ELR (cell line): ENCODE data around the gene NFIX.
"Not testable (repeated sequence)": the region's sequence is repeated elsewhere in the genome, so short reads cannot be mapped to it uniquely, and the experiment has no call there.

Experiments
- DNase-seq: peaks from one replicate; pipeline ENCODE4 v3.0.0-alpha.2; 2015; ENCODE audit warnings: low read depth

The NFIX gene

DNA sequence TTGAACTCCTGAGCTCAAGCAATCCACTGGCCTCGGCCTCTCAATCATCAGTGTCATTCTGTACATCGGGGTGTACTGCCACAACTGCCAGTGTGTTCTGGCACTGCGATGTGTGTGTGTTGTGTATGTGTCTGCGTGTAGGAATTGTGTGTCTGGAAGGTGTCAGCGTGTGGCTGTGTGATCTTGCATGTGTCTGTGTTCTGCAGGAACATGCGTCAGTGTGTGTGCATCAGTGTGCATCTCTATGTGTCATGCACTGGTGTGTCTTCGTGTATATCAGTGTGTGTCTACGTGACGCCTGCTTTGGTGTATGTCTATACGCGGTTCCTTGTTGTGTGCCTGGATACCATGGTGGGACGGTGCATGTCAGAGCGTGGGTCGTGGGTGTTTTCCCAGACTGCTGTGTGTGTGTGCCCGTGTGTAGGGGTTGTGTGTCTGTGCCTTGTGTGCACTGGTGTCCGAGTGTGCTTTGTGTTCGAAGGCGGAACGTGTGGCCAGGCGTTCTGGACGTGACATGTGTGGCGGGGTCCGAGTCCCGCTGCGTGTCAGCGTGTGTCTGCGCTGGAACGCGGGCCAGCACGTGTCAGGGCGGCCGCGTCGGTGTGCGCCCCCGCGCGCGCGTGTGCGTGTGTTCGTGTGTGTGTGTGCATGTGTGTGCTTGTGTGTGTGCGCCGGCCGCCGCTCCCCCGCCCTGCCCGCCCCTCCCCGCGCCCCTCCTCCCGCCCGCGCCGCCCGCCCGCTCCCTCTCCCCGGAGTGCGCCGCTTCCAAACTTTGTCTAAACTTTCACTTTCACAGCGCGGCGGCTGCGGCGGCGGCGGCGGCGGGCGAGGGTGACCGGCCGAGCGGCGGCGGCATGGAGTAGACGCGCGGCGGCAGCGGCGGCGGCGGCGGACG lies at the start of gene NFIX:
Gene NFIX, plus strand, starts transcription at position 775 of the 895 bp plus-strand sequence. CDS start 363 bp downstream, outside the sequence.
- DNase-seq = peak; percentile 74

DNA sequence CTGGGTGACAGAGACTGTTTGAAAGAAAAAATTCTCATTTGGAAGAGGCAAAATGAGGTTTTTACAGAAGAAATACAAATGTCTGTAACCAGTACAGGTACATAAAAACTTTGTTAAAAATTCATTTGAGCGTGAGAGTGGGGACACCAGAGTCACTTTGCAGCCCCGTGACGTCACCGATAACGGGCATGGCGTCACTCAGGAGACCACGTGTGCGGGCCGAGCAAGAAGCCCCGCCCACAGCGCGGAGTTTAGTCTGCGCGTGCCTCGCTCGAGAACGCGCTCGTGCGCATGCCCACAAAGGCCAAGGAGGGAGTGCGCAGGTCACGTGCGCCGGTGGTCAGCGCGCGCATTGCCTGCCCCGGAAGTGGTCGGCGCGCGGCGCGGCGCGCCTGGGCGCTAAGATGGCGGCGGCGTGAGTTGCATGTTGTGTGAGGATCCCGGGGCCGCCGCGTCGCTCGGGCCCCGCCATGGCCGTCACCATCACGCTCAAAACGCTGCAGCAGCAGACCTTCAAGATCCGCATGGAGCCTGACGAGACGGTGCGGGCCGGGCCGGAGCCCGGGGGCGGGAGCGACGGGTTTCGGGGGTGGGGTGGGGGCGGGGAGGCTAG lies 49.7 kb upstream of the NFIX start, which contains the start of gene RAD23A:
Gene RAD23A, plus strand, starts transcription at position 384 of the 613 bp plus-strand sequence. Its CDS starts 87 bp downstream, at position 471.
- peak; percentile 99 for DNase-seq

DNA sequence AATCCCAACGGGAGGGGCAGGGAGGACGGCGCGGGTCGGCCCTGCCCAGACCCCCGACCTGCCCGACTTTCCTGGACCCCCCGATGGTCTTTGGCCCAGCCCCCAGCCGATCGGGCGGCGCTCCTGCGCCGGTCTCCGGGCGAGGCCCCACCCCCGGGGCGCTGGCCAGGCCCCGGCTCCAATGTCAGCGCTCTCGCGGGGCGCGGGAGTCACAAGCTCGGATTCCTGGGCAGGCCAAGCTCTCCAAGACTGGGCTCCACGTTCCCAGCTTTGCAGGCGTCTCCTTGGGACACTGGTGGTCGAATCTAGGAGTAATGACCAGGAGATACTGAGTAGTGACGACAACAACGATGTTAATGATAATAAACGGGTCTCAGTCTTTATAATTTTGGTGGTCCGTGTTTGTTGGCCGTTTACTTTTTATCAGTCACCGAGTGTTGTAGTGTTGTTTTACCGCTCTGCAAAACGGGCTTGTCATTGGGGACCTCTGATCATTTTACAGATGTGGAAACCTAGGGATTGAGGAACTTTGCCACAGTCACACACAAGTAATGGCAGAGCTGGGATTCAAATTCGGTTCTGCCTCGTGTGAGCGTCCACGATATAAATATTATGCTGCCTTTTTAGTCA lies 49.1 kb upstream of the NFIX start:
- DNase-seq = peak; percentile 89

DNA sequence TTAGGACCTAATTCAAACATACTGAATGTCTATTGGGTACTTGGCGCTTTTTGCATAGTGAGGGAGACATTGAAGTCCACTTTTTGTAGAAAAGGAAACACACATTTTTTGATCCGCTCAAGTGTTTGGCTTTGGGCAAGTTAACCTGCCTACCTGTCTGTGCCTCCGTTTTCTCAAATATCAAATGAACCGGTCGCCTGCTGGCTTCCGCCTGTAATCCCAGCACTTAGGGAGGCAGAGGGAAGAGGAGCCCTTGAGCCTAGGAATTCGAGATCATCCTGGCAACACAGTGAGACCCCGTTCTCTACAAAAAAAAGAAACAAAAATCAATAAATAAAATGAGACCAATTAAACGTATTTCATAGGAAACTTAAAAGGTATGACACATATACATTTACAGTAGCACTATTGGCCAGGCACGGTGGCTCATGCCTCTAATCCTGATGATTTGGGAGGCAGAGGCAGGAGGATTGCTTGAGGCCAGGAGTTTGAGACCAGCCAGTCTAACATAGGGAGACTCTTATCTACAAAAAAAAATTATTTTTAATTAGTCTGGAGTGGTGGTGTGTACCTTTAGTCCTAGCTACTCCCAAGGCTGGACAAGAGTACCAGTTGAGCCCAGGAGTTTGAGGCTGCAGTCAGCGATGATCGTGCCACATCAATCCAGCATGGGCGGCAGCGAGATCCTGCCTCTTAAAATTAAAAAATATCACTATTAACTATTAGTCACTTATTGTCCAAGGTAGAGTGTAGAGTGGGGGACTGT lies 48.4 kb upstream of the NFIX start:
- DNase-seq = no peak

DNA sequence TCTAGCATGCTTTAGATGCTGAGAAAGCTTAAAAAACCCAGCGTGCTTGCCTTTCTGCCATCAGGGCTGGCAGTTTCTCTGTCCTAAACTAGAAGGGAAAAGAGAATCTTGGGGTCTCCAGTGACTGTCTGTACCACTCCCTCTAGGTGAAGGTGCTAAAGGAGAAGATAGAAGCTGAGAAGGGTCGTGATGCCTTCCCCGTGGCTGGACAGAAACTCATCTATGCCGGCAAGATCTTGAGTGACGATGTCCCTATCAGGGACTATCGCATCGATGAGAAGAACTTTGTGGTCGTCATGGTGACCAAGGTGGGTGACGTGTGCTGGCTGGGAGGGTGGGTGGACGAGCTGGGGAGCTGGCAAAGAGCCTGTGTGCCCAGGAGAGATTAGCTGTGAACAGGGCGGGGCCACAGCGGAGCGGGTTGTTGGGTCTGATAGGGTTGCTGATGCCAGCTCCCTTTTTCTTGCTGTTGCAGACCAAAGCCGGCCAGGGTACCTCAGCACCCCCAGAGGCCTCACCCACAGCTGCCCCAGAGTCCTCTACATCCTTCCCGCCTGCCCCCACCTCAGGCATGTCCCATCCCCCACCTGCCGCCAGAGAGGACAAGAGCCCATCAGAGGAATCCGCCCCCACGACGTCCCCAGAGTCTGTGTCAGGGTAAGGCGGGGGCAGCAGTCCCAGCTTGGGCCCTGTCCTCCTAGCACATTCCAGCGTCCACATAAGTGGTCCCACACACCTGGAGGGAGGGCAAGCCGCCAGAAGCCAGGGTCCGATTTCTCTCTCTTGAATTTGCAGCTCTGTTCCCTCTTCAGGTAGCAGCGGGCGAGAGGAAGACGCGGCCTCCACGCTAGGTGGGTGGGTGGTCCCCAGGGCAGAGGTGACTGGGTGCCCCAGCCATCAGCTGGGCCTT lies 47.3 kb upstream of the NFIX start:
- DNase-seq = no peak

DNA sequence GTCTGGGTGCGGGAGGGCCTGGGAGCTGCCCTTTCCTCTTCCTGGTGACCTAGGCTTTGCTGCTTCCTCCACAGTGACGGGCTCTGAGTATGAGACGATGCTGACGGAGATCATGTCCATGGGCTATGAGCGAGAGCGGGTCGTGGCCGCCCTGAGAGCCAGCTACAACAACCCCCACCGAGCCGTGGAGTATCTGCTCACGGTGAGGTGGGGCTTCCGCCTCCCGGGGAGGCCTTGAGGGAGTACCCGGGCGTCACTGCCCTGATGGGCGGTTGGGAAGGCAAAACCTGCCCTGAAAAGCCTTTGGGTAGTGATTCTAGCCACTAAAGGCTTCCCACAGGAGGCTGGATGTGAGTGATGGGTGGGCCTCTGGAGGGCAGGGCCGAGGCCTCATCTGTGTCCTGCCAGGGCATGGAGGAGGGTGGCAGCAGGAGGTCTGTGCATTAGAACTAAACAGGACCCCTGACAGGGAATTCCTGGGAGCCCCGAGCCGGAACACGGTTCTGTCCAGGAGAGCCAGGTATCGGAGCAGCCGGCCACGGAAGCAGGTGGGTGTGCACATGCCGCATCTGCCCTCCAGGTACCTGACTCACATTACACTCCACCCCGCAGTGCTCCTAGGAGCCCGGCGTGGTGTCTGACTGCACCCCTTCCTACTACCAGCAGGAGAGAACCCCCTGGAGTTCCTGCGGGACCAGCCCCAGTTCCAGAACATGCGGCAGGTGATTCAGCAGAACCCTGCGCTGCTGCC lies 46.5 kb upstream of the NFIX start:
- DNase-seq = no peak

DNA sequence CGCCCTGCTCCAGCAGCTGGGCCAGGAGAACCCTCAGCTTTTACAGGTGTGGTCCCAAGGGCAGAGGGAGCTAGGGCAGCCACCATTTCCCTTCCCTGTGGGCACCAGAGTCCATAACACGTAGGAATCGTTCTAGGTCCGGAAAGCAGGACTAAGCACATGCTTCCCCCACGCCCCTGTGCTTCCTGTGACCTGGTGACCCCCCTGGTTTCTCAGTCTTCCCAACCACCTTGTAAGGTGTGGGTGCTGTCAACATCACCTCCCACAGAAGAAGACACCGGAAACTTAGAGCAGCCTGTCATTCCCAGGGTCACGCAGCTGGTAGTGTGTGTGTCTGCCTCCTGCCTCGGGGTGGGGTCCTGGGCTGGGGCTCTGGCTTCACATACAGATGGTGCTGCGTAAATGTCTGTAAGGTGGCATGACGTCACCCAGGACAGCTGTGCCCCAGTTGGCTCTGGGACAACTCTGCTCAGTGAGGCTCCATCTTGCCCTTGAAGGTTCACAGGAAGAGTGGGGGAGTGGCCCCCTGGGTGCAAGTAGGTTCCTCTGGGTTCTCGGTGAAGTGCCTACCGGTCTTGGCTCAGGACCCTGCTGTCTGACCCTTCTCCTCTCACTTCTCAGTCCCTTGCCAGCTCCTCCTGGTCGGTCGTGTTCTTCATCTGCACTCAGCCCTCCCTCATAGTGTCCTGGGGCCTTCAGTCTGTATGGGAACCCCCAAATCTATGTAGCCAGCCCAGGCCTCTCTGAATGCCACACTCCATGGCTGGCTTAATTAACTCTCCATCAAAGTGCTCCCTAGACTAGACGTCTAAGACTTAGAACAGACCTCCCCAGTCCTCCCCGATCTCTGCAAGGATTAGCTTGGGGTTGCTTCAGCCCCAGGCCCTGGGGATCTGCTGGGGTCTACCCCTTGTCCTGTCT lies 45.7 kb upstream of the NFIX start:
- DNase-seq = no peak

DNA sequence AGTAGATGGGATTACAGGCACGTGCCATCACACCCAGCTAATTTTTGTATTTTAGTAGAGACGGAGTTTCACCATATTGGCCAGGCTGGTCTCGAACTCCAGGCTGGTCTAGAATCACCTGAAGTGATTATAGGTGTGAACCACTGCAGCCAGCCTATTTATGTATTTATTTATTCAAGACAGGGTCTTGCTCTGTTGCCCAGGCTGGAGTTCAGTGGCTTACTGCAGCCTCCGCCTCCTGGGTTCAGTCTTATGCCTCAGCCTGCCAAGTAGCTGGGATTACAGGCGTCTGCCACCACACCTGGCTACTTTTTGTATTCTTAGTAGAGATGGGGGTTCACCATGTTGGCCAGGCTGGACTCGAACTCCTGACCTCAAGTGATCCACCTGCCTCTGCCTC lies 43.2 kb upstream of the NFIX start:
- DNase-seq = not testable (repeated sequence)

DNA sequence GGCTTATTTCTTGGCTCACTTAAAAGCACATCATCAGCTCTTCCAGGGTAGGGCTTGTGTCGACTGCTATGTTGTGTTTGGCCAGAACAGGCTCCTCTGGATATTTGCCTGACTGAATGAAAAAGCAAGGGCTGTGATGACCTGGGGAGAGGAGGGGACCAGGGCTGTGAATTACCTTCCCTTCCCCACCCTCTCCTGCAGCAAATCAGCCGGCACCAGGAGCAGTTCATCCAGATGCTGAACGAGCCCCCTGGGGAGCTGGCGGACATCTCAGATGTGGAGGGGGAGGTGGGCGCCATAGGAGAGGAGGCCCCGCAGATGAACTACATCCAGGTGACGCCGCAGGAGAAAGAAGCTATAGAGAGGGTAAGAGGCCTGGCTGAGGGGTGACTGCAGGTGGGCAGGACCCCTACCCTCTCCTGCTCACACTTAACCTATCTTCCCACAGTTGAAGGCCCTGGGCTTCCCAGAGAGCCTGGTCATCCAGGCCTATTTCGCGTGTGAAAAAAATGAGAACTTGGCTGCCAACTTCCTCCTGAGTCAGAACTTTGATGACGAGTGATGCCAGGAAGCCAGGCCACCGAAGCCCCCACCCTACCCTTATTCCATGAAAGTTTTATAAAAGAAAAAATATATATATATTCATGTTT lies 42.7 kb upstream of the NFIX start:
- peak; percentile 90 for DNase-seq

DNA sequence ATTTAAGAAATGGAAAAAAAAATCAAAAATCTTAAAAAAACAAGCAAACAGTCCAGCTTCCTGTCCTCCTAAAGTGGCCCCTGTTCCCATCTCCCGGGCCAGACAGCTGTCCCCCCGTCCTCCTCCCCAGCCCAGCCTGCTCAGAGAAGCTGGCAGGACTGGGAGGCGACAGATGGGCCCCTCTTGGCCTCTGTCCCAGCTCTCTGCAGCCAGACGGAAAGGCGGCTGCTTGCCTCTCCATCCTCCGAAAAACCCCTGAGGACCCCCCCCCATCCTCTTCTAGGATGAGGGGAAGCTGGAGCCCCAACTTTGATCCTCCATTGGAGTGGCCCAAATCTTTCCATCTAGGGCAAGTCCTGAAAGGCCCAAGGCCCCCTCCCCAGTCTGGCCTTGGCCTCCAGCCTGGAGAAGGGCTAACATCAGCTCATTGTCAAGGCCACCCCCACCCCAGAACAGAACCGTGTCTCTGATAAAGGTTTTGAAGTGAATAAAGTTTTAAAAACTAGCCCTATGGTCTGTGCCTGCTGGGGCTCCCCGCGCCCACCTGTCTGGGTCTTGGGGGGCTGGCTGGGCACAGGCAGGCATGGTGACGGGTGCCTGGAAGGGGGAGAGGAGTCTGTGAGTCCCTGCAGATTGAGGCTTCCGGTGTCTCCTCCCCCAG lies 42.0 kb upstream of the NFIX start:
- DNase-seq = no peak

DNA sequence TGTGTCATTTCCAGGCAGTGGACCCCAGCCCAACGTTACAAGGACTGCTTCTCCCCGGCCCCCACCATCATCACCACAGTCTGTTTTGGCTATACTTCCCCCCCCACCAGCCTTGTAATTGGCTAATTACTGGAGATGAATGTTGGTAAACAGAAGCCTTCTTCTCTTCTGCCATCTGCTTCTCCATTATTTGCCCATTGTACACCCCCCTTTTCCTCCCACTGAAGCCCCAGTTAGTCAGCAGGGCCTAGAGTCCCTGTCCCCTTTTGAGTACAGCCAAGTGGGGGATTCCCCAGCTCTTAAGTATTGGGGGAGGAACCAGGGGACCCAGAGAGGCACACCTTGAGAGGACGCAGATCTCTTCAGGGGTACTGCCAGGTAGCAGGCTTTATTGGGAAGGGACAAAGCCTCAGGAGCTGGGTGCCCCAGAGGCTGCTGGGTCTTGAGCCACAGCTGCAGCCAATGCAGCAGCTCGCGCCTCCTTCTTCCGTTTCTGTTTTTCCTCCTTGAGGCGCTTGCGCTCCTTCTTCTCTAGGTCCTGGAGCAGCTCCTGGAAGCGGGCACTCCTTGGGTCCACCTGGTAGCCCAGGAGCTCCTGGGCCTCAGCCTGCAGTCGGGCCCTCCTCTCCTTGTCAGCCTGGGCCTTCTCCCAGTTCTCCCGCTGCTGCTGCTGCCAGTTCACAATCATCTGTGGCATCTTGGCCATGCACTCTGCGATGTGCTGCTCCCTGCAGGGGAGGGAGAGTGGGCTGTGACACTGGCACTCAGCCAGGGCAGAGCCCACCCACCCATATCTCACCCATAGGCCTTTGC lies 41.3 kb upstream of the NFIX start:
- no peak for DNase-seq

DNA sequence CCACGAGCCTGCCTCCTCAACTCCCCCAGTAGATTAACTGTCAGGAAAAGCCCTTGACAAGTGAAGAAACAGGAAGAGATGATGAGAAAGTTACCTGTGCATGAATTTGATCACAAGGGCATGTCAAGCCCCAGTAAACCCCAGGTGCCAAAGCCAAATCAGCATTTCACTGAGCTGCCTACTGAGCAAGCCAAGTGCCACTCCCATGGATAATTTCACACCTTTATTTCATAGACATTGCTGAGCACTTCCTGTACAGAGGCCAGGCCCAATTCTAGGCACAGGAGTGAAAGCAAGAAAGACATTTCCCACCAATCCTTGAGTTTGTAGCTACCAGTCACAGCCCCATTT lies 40.7 kb upstream of the NFIX start:
- DNase-seq = no peak

DNA sequence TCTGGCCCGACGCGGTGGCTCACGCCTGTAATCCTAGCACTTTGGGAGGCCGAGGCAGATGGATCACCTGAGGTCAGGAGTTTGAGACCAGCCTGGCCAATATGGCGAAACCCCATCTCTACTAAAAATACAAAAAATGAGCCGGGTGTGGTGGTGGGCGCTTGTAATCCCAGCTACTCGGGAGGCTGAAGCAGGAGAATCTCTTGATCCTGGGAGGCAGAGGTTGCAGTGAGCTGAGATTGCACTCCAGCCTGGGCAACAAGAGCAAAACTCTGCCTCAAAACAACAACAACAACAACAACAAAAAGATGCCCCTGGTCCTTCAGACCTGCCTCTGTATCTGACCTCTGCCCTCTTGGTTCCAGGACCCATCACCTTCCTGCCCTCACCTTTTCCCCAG lies 39.7 kb upstream of the NFIX start:
- not testable (repeated sequence) for DNase-seq

DNA sequence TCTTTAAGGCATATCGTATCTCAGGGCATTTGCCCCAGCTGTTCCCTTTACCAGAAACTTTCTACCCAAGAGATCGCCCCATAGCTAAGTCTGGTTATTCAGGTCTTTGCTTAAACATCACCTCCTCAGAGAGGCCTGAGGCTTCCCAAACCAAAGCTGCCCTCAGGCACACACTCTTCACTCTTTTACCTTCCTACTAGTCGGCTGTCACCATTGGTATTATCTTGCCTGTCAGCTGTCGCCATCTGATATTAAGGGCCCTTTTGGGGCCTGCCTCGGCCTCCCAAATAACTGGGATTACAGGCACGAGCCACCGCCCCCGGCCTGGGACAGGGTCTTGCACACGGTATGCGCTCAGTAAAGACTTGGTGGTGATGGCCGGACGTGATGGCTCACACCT lies 39.3 kb upstream of the NFIX start:
- no peak for DNase-seq

DNA sequence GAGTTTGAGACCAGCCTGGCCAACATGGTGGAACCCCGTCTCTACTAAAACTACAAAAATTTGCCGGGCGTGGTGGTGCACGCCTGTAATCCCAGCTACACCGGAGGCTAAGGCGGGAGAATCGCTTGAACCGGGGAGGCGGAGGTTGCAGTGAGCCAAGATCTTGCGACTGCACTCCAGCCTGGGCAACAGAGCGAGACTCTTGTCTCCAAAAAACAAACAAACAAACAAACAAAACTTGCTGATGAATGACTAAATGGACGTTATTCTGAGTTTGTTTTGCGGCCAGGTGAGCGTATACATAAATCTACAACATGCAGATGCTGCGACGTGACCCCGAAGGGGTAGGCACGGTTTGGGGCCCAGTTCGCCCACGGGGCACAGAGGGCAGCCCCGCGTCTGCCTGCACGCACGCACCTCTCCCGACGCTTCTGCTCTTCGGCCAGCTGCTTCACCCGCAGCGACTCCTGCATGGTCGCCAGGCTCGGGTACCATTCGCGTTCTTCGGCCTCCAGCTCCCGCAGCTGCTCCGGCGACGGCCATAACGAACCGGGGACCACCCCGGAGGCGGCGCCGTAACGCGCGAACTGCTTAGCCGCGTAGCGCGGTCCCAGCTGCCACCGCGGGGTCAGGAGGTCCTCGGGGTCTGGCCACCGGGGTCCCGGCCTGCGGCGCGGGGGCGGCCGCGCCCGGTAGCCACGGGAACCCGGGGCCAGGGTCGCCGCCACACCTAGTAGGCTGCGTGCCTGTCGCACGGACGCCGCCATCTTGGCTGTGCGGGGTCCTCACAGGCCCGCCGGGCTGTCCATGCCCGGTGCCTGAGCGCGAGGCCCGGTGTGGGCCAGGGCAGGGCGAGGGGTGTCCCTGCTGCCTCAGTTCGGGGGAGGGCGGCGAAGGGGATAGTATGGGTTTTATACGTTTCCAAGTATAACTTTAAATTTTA lies 38.6 kb upstream of the NFIX start, which contains the start of gene GADD45GIP1:
Gene GADD45GIP1, minus strand, starts transcription at position 778 of the 943 bp plus-strand sequence. Its CDS starts 11 bp downstream, at position 767.
- peak; percentile 86 for DNase-seq

DNA sequence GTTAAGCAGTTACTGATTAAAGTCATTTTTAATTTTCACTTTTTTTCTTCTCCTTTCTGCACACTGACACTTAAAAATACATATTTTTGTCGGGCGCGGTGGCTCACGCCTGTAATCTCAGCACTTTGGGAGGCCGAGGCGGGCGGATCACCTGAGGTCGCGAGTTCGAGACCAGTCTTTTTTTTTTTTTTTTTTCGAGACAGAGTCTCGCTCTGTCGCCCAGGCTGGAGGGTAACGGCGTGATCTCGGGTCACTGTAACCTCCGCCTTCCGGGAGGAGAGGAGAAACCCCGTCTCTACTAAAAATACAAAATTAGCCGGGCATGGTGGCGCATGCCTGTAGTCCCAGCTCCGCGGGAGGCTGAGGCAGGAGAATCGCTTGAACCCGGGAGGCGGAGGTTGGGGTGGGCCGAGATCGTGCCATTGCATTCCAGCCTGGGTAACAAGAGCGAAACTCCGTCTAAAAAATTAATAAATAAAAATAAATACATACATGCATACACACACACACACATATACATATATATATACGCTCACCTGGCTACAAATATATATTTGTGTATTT lies 37.8 kb upstream of the NFIX start:
- DNase-seq = not testable (repeated sequence)
